Mammary epithelial cell (primary cell): ENCODE results near the gene GNRH2.
"Not testable (repeated sequence)": the region's sequence is repeated elsewhere in the genome, so short reads cannot be mapped to it uniquely, and the experiment has no call there.

Source experiments
- CTCF ChIP-seq, 2 donors: IDR thresholded peaks in 1 of 2; conservative IDR thresholded peaks in 1 of 2; 2 replicates each; pipeline ENCODE4 v1.5.1; 2011 to 2012; ENCODE audit warnings: inconsistent platforms in 2 of 2, low read length in 2 of 2, mild to moderate bottlenecking in 2 of 2, control low read depth in 1 of 2, low read depth in 1 of 2; ENCODE audit not compliant: insufficient read depth in 1 of 2; ENCODE audit errors: extremely low read depth in 1 of 2
- EZH2 ChIP-seq: IDR thresholded peaks from 2 replicates; pipeline ENCODE4 v1.6.1; 2012; ENCODE audit warnings: low read length, inconsistent platforms, borderline replicate concordance

GRCh38 chr20:3064119-3064518, 20.7 kb downstream of the GNRH2 start:
- not testable (repeated sequence) for TF ChIP-seq CTCF (conservative IDR thresholded peaks at IDR 0.05 in 1 of 2, IDR thresholded peaks at IDR 0.05 in 1 of 2; ENCODE audit: extremely low read depth in 1 of 2, insufficient read depth in 1 of 2, low read depth in 1 of 2, low read length in 2 of 2); EZH2
